Stimulated activated CD8-positive, alpha-beta memory T cell treated with anti-CD3 and anti-CD28 coated beads, Interleukin-4, amount 100 ng/mL, for 1 hour (primary cell): ENCODE results near the gene KLHL13.
"Not testable (repeated sequence)": the region's sequence is repeated elsewhere in the genome, so short reads cannot be mapped to it uniquely, and the experiment has no call there.

ENCODE experiments used
- DNase-seq, 2 donors: peaks; one replicate each; pipeline ENCODE4 v3.0.0-alpha.2; 2020; ENCODE audit warnings: low read depth in 2 of 2, low spot score in 1 of 2

The KLHL13 gene, protein sequence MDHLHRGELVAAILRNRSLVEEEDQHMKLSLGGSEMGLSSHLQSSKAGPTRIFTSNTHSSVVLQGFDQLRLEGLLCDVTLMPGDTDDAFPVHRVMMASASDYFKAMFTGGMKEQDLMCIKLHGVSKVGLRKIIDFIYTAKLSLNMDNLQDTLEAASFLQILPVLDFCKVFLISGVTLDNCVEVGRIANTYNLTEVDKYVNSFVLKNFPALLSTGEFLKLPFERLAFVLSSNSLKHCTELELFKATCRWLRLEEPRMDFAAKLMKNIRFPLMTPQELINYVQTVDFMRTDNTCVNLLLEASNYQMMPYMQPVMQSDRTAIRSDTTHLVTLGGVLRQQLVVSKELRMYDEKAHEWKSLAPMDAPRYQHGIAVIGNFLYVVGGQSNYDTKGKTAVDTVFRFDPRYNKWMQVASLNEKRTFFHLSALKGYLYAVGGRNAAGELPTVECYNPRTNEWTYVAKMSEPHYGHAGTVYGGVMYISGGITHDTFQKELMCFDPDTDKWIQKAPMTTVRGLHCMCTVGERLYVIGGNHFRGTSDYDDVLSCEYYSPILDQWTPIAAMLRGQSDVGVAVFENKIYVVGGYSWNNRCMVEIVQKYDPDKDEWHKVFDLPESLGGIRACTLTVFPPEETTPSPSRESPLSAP

DNA sequence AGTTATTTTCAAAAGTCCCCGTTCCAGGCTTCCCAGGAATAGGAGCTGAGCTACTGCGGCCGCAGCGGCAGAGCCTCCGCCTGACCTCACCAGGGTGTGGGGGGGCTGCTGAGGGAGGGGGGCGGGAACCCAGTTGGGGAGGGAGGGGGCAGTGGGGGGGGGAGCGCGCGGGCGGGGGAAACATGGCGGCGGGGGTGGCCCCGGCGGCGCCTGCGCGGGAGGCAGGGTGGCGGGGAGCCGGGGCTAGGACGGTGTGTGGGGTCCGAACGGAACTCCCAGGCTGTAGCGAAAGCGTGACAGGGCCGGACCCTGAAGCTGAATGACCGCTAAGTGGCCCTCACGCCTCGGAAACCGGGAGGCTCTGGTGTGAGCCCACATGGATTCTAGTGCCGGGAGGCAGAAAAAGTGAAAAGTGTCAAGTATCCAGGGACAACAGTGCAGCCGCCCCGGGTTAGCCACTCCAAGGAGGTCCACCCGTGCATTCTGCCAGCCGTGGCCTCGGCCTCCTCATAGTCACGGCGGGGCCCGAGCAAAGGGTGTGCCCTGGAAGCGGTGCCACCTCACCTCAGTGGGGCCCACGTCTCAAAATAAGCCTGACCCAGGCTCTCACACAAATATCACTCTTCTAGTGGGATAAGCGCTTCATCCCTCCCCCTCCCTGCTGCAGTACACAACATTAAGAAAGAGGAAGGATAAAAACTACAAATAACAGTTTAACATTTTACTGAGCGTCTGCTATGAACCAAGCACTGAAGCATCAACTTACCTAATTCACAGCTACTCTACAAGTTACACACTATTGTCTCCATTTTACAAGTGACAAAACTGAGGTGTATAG is at the start of gene KLHL13:
TSS of gene KLHL13 (minus strand) at position 98 of the 838 bp plus-strand sequence. CDS start 88,337 bp downstream, outside the sequence.
- DNase-seq, result no peak

DNA sequence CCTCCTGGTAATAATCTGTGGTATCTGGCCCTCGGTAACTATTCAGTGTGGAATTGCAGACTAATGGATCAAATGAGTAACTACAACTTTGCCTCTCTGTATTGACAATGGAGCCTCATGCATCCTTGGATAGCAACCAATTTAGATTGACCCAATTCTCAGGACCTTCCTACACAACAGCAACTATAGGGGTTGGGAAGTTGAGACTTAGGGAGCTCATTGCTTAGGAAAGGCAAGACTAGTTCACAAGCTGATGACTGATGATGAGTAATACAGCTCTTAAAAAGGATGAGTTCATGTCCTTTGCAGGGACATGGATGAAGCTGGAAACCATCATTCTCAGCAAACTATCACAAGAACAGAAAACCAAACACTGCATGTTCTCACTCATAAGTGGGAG is 47.5 kb upstream of the KLHL13 start:
- no peak for DNase-seq

DNA sequence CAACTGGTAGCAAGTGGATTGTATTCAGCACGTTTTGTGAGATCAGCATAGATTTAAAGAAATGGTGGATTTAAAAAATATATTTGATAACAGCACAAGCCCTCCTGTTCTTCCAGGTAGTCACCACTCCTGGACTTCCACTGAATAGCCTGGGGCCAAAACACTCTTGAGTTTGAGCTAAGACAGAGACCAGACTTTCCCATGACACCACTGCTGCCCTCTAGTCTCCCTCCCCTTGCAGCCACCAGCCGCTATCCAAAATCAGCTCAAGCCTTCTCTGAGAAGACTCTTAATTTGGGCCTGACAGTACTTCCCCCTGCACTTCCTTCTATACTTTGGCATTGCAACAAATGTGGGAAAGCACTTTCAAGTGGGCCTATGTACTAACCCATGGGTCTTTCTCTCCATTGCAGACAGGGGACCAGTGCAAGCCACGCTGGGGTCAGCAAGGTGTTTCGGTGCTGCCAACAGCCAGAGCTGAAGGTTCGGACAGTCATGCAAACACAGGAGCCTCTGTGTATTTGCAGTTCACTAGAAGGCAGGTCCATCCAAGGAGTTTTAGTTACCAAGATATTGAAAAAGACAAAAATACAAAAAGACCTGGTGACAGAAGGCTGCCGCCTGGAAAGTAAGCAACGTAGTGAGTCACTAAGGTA is 40.5 kb upstream of the KLHL13 start:
- no peak for DNase-seq

DNA sequence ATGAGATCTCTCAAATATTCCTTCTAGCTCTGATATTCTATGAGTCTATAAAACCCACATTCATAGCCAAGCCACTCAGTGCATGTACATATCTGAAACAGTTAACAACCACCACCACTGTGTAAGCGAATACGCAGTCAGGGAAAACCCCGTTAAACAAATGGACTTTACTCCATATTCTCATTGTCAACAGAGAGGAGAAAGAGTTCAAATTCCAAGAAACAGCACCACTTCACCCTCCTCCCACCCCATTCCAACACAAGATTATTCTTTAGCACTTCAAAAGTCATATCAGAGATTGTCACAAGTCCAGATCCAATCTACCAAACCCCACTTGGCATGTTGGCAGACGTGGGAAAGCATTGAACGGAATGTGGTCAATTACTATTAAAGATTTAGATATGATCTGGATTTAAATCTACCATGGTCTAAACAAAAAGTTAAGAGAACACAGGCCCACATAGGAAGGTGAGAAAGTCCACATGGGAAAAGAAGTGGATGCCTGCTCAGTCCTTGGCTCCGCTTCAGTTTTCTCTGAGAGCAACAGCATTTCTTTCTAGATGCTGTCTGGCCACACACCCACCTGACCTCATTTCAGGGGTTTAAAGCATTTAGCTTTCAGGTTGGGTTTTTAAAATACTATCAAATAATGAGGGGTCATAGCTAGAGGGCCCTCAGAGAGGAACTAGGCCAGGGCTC is 39.8 kb upstream of the KLHL13 start:
- no peak for DNase-seq

DNA sequence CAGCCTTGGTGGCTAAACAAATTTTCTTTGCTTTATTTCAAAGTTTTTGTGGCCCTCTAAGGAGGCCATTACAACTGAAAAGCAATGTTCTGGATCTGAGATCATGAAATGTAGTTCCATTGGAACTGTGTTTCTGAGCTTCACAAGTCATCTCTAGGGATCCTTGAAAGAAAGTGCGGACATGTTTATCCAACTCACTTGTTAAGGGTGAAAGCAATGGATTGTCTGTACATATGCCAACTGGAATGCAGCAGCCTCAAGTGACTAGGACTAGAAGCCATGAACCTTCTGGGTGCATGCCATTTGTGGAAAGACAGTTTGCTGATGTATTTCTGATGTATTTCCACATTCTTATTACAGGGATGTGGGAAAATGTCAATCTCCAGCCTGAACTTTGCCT is 36.7 kb upstream of the KLHL13 start:
- no peak for DNase-seq

DNA sequence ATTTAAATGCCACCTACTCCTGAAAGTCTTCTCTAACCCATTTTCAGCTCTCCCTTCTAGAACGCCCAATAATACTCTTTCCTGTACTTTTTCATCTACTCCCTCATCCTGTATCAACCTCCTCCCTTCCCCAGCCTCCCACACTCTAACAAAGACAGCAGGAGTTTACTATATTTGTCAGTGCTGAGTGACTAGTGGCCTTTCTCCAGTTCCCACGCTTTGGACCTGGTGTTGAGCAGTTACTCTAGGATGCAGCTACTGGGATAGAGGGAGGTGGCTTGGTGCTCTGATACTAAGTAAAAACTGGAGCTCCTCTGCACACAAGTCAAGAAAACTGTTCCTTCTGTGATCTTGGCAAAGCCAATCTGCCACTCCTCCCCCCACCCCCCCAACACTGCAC is 36.1 kb upstream of the KLHL13 start:
- no peak for DNase-seq

DNA sequence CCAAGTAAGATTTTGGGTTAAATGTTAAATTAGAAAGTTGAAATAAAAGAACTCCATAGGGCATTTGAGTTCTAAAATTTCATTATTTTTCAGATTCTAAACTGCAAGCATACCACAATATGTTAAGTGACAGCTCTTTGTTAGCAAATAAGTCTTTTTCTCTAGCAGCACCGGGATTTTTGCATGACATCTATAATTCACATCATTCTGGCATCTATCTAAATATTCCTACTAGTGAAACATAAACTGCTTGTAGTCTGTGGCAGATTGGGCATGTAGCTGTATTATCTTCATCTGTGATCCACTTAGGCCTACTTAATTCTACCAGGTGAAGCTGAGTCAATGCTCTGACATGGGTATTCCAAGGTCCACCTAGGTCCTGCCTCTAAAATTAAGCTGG is 32.1 kb upstream of the KLHL13 start:
- DNase-seq, result no peak

DNA sequence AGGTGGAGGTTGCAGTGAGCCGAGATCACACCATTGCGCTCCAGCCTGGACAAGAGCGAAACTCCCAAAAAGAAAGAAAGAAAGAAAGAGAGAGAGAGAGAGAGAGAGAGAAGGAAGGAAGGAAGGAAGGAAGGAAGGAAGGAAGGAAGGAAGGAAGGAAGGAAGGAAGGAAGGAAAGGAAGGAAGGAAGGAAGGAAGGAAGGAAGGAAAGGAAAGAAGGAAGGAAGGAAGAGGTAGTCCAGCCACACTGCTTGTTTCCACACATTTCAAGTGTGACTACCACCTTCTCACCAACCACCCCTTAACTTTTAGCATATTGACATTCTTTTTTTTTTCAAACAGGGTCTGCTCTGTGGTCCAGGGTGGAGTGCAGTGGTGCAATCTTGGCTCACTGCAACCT is 31.2 kb upstream of the KLHL13 start:
- DNase-seq, result not testable (repeated sequence)

DNA sequence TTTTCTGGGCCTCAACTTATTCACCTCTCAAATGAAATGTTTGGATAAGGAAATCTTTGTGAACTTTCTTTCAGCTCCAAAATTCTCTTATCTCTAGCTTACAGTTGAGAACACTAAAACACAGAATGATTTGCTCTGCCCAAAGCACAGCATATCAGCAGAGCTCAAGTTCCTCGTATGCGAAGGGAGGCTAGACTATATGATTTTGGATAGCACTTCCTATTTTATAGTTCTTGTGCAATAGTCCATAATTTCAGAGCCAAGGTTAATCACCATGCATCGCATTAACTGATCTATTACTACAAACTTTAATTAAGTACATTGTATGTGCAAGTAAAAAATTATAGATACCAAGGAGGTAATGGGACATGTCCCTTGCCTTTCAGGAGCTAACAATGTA is 27.0 kb upstream of the KLHL13 start:
- DNase-seq, result no peak

DNA sequence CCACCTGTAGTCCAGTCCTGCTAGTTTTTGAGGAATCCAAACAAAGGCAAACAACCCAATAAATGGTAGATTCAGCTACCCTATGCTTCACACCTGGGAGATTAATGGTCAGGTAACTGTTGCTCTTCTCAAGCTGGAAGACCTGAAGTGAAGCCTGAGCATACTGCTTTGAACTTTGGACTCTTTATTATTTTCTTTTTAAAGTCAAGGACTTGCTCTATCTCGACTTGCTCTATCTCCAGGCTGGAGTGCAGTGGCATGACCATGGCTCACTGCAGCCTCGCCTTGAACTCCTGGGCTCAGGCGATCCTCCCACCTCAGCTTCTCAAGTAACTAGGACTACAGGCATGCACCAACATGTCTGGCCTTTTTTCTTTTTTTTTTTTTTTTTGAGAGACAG is 14.7 kb upstream of the KLHL13 start:
- no peak for DNase-seq

DNA sequence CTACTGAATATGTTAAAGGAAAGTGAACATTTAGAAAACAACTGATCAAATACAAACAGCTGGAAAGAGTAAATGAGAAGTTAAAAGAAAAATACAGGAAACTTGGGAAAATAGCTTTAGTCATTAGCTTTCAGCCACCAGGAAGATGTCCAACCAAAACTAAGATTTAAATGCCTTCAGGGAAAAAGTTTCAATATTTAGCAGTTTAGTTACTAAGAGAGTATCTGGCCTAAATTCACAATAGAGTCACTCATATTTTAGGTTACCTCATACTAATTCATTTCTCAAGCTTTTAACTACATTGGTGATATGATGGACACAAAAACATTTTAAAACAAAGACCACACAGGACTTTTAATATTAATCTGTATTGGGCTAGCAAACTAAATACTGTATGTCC is 13.1 kb upstream of the KLHL13 start:
- DNase-seq, result no peak

DNA sequence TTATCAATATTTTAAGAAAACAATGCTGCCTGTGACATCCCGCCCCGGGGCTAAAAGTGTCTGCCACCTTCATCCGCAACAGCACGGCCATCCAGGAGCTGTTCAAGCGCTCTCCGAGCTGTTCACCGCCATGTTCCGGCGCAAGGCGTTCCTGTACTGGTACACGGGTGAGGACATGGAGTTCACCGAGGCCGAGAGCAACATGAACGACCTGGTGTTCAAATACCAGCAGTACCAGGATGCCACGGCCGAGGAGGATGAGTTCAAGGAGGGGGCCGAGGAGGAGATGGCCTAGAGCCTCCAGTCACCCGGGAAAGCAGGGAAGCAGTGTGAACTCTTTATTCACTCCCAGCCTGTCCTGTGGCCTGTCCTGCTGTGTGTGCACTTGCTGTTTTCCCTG is 12.1 kb upstream of the KLHL13 start:
- no peak for DNase-seq

DNA sequence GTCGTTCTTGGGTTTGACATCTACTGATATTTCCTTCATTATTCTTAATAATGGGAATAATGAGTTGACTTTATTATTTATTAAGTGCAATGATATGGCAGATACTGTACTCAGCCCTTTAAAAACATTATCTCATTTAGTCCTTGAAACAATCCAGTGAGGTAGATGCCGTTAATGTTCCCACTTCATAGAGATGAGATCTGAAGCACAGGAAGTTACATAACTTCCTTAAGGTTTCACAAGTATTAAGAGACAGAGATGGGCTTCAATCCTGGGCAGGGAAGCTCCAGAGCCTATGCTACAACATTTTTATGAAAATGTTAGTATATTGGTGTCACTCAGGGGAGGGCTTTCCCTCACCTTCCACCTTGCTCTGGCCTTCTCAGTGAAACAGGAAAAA is 9.7 kb upstream of the KLHL13 start:
- DNase-seq, result no peak

DNA sequence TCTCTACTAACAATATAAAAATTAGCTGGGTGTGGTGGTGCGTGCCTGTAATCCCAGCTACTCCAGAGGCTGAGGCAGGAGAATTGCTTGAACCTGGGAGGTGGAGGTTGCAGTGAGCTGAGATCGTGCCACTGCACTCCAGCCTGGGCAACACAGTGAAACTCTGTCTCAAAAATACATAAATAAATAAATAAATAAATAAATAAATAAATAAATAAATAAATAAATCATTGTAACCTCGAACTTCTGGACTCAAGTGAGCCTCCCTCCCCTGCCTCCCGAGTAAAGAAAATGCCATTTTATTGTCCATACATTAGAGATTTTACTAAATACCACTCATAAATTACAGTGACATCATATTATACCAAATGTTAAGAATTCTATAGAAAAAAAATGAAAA is 7.6 kb upstream of the KLHL13 start:
- not testable (repeated sequence) for DNase-seq

DNA sequence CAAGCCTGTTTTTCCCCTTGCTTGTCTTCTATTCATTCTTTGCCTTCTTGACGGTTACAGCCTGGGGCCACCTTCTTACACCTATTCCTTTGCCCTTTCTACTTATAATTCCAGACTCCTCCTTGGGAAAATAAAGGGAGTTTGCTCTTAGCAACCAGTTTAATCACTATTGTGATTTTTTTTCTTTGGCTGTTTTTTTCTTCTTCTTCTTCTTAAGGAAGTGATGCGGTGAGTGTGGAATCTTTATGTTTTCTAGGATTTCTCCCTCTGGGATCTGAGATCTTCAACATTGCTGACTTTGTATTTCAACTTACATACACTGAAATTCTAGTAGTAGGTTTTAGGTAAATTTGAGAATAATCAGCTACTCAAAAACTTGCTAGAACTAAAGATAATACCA is 1.1 kb upstream of the KLHL13 start:
- no peak for DNase-seq

DNA sequence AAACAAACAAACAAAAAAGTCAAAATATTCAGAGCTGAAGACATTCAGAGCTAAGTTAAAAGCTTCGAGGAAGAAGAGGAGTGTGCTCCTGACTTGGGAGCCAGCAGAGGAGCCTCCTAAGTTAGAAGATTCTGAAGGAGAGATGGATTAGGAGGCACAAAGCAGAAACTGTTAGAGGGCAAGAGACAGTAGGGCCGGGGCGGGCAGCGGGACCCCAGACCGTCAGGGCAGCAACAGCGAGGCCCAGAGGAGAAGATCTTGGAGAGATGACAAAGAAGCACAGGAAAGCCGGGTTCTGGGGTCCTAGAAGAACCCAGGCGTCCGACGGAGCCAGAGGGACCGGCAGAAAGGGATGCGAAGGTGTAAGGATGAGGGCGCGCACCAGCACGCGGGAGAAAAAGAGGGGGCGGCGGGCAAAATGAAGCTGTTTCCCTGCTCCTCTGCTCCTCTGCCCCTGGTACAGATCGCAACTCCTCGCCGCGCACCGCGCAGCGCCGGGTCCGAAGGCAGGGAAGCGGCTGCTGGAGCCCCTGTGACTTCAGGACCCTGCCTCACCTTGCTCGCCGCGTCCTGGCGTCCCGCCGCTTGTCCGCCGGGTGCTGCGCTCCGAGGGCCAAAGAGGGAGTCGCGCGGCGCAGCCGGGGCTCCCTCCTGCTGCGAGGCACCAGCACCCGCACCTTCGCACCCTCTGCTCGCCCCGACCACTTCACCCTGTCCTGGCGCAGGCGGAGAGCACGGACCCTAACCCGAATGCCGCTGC is 477 bp downstream of the KLHL13 start:
- no peak for DNase-seq

DNA sequence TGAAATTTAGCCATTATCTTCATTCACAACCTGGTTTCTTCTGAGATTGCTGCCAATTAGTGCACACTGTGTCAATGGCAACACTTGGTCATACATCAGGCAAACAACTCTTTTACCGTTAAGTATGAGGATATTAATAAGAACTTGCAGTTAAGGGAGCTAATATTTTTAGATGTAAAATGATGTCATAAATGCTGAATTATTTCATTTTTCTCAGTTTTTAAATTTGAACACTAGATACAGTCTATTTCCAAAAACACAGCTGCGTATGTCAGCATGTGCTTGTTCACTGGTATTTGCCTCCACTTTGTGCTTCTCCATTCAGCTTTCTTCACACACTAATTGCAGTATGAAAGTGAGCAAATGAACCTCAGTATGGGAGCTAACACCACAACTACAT is 1.6 kb downstream of the KLHL13 start:
- no peak for DNase-seq

DNA sequence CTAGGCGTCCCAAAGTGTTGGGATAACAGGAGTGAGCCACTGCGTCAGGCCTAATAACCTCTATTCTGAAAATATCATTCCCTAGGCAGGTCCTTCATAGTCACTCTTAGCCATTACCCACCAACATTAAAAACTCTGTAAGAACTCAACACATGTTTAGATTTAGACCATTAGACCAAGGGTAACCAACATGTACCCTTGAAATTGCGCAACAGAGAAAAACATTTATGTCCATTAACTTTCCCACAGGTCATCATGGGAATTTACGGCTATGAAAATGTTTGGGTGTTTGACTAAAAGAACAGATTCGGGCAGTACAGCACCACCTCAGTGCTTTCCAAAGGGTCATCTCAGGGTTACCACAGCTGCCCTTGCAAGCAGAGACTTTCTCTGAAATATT is 7.5 kb downstream of the KLHL13 start:
- DNase-seq, result no peak

DNA sequence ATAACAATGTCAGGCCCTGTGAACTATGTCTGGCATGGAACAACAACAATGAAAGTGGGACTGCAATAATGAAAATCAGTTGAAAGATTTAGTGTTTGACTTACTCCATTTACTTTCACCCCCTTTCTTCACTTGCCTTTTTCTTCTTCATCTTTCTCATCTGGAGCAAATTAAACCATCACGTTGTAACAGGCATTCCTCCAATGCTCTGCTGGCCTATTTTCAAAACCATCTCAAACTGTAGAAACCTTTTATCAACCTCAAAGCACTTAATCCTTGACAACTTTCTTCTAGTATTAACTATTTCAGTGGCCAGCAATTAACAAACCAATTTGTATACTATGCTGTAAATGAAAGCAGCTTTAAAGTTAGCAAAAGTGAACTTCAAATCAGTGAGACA is 8.3 kb downstream of the KLHL13 start:
- DNase-seq, result no peak

DNA sequence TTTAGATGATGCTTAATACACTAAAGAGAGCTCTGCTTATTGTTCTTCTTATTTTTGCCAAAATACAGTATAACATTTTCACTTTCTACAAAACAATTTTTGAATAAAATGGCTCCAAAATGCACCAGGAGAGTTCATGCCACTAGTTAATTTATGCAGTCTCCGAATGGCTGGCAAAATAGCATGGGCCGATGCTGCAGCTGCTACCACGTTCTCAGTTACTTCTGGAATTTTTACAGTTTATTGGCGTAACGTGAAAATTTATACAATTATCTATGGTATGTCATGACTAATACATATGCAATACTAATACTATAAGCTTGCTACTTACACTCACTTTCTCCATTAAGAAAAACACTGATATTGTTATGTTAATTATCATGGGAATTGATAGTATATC is 16.5 kb downstream of the KLHL13 start:
- no peak for DNase-seq
